DLD1 (cell line): Measurements from ENCODE around the gene IGF2BP1.
"Not testable (repeated sequence)": the region's sequence is repeated elsewhere in the genome, so short reads cannot be mapped to it uniquely, and the experiment has no call there.

Source experiments
- in situ Hi-C: cut with HindIII; loops from 2 replicates; pipeline ENCODE4 v1.10.0; 2017; ENCODE audit warnings: low sequenced_read_pairs

The IGF2BP1 gene

DNA sequence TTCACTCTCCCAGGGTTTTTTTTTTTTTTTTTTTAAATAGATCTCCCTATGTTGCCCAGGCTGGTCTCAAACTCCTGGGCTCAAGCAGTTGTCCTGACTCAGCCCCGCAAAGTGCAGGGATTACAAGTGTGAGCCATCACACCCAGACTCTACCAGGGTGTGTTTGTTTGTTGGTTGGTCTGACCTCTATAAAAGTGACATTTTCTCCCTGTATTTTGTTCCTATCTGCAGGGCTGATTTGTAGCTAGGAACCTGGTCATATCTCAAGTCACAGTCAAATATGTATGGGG, 89.1 kb downstream of the IGF2BP1 start:
- in situ Hi-C loops: no loop called here

DNA sequence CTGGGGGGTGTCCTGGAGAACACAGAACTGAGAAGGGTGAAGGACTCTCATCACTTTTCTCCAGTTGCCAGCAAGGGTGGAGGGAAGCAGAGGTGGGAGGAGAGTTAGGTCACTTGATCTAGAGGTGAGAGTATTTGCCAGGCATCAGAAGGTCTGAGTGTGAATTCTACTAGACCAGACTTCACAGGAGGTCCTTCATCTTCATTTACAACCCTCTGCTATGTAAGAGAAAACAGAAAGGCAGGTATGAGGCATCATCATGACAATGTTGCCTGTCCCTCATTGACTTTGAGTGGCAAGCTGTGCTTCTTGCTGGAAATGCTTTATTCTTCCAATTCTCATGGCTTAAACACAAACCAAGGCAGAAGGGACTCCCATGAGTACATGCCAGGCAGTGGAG, 89.5 kb downstream of the IGF2BP1 start:
- in situ Hi-C loops: no loop called here

DNA sequence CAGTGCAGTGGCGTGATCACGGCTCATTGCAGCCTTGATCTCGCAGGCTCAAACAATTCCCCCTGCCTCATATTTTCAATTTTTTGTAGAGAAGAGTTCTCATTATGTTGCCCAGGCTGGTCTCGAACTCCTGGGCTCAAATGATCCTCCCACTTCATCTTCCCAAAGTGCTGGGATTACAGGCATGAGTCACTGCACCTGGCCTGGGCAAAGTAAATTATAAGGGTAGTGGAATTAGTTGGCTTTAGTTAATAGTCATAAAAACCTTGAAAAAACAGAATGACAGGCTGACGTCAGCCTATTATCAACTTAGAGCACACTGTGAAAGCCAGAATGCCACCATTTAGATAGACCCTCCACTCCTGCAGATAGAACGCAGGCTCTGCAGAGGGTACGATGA, 91.9 kb downstream of the IGF2BP1 start:
- in situ Hi-C loops: no loop called here

DNA sequence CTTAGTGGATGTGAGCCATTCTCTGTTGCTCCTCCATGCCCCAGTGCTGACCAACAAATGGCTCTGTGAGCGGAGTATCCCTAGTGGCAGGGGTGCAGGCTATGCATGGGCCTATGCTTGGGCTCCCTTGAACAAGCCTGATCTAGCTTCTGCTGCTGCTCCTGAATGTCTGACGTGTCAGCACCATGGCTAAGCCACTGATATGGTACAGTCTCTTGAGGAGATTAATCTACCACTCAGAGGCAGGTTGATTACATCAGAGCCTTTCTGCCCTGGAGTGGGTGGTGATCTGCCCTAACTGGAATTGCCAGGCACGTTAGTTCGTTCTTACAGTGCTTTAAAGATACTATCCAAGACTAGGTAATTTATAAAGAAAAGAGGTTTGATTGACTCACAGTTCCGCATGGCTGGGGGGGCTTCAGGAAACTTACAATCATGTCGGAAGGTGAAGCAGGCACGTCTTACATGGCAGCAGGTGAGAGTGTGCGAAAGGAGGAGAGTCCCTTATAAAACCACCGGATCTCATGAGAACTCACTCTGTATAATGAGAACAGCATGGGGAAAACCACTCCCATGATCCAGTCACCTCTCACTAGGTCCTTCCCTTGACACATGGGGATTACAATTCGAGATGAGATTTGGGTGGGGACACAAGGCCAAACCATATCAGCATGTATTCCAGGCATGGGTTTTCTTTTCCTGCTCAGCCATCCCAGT, 93.9 kb downstream of the IGF2BP1 start:
- in situ Hi-C loops: no loop called here

GRCh38 chr17:49093131-49093530, 95.9 kb downstream of the IGF2BP1 start:
- in situ Hi-C loops: no loop called here

DNA sequence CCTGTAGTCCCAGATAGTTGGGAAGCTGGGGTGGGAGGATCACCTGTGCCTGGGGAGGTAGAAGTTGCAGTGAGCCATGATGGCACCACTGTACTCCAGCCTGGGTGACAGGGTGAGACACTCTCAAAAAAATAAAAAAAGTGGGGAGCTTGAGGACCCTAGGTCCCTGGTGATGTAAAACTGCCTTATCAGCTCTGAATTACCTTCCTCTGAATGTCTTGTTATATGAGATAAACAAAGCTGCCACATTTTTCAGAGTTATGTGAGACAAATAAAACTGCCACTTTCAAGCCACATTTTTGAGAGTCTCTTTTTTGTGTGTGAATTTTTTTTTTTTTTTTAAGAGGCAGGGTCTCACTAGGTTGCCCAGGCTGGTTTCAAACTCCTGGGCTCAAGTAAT, 103.4 kb downstream of the IGF2BP1 start:
- in situ Hi-C loops: no loop called here

GRCh38 chr17:49101054-49101534, 103.9 kb downstream of the IGF2BP1 start:
- in situ Hi-C loops: no loop called here

GRCh38 chr17:49103360-49103759, 106.2 kb downstream of the IGF2BP1 start:
- in situ Hi-C loops: not testable (repeated sequence)

DNA sequence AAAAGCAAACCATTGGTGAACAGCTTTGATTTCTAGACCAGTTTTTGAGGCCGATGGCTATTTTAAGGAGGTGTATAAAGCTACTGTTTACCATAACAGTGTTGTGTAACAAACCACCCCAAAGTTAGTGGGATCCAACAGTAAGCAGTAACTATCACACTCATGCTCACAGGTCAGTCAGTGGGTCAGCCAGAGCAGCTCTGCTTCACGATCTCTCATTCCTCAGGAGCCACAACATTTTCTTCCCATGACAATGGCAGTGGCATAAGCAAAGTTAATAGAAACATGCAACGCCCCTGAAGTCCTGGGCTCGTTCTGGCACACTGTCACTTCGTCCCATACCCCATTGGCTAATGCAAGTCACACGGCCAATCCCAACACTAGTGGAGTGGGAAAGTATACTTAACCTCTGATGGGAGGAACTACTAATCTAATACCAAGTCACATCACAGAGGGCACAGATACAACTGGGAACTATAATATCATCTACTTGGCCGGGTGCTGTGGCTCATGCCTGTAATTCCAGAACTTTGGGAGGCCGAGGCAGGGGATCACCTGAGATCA, 107.4 kb downstream of the IGF2BP1 start:
- in situ Hi-C loops: no loop called here
